Fibroblast of skin of back (primary cell): ENCODE measurements around the gene CFAP74.
"Not testable (repeated sequence)": the region's sequence is repeated elsewhere in the genome, so short reads cannot be mapped to it uniquely, and the experiment has no call there.

ENCODE experiments used
- DNase-seq: peaks from one replicate; pipeline ENCODE4 v3.0.0-alpha.2; 2013

The CFAP74 gene

DNA sequence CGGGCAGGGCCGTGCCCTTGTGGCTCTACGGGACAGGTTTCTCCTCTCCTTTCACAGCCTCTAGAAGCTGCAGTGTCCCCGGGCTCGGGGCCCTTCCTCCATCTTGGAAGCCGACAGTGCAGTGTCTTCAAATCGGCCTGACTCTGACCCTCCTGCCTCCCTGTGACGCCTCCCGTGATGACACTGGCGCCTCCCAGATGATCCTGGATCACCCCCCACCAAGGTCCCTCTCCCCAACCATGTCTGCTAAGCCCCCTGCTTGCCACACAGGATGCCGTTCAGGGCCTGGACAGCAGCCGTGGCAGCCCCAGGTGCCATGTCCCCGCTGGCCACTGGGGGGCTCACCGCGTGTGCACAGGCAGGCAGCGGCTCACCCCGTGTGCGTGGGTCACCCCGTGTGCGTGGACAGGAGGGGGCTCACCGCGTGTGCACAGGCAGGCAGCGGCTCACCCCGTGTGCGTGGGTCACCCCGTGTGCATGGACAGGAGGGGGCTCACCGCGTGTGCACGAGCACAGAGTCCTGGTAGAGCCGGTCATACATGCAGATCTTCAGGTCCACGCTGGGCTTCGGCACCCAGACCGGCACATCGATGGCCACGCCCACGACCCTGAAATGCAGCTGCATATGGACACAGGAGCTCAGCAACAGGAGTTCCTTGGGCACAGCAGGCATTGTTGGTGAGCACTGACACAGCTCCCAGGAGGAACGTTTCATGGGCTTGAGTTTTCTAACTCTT lies 59.6 kb downstream of the CFAP74 start:
- peak; percentile 27 for DNase-seq

GRCh38 chr1:1942753-1943656 lies 60.6 kb downstream of the CFAP74 start:
- DNase-seq: no peak

DNA sequence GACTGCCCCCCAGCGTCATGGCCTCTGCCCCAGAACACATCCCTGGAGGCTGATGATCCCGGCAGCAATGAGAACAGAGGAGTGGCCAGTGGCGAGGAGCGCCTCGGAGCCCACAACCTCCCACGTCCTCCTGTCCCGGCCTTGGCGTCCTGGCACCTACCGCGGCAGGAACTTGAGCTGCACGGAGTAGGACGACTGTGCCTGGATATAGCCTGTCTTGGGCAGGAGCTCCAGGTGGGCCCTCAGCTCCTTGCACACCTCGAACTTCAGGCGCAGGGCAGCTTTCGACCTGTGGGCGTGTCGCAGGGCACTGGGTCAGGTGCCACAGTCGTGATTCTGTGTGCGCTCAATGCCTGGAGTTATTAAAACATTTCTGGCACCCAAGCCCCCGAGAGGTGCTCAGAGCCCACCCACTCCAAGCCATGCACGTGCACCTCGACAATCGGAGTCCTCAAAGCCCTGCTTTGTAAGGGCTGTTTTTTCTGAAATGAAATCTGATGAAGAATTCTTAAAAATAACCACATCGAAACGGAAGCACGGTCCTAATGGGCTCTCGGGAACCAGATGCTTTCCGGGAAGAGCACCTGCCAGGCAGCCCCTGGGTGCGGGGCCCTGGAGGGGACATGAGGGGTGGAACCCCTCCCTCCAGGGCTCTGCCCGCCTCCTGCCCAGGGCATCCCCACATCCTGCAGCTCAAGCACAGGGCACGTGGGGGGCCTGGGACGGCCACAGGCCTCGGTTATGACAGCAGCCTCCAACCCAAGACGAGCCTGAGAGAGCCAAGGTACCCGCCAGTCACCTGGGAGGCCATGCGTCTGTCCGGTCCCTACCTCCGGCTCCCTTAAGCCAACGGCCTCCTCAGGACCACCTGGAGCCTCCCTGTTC lies 61.5 kb downstream of the CFAP74 start:
- no peak for DNase-seq

GRCh38 chr1:1941211-1941841 lies 62.3 kb downstream of the CFAP74 start:
- no peak for DNase-seq

DNA sequence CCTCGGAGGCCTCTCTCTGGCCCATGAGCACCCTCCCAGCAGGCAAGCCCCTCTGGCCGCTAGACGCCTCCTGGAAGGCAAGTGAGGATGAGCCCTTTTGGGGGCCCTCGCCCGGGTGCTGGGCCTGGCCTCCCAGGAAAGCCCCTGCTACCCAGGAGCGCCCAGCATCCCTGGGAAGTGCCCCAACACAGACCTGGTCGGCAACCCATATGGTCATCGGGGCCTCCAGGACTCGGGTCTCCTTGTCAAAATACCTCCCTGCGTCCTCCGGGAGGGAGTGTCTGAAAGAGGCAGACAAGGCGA lies 63.5 kb downstream of the CFAP74 start:
- DNase-seq: no peak

GRCh38 chr1:1939296-1940122 lies 64.1 kb downstream of the CFAP74 start:
- DNase-seq: no peak

DNA sequence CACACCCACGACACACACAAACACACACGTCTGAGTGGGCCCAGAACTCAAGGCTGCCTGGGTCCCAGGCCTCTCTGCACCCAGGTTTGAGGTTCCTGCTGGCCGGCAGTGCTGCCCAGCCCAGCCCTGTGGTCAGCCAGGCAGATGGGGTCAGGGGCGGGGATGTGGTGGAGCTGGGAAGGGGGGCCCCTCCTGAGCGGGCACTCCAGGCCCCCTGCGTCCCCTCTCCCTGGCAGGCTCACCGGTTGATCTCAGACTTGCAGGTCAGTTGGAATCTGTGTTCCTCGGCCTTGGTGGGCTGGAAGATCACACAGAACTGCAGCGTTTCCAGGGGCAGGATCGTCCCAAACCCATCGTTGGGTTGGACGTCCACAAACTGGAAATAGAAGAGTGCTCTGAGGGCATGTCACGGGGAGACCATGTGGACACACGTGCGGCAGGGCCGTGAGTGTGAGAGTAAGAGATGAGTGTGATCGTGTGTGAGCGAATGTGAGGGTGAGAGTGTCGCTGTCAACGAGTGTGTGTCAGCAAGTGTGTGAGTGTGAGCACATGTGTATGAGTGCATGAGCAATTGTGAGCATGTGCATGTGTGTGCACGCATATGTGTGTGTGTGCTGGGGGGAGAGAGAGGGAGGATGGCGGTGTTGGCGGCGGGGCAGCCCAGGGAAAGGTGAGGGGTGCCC lies 64.8 kb downstream of the CFAP74 start:
- DNase-seq: no peak

DNA sequence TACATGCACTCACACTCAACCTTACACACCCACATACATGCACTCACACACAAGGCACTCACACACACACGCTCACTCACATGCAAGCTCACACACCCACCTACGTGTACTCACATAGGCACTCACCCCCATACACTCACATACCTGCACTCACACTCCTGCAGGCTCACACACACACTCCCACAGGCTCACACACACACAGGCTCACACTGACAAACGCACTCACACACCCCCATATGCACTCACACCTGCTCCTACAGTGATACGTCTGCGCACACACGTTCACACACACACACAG lies 65.4 kb downstream of the CFAP74 start:
- DNase-seq: no peak

DNA sequence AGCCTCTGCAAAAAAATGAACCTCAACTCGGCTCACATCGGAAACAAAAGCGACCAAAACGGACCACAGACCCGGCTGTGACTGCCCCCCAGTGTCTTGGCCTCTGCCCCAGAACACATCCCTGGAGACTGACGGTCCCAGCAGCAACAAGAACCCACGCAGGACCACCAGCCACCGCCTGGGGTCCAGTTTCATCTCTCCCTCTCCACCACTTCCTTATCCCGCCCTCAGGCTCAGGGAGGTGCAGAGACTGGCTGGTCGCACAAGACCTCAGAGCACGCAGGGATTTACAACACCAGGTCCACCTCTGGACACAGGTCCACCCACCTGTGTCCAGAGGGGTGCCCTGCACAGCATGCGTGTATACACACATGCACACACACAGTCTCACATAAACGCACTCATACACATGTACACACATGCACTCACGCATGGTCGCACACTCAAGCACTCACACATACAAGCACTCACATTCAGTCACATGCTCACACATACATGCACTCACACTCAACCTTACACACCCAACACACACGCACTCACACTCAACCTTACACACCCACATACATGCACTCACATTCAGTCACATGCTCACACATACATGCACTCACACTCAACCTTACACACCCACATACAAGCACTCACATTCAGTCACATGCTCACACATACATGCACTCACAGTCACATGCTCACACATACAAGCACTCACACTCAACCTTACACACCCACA lies 65.9 kb downstream of the CFAP74 start:
- no peak for DNase-seq

DNA sequence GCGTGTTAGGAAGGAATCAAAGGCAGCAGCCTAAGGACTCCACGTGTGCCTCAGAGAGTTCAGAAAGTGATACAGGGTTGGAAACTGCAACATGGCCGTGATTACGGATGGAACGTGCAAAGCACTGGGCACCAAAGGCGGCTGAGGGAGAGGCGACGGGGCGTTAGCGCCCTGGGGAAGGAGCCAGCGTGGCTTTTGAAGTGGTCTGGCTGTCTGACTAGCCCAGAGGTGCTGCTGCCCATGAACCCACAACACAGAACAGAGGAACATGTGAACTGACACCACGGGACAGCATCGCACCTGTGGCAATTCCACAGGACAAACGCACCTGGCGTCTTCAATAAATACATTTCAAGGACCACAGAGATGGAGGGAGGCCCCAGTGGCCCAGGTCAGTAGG lies 66.5 kb downstream of the CFAP74 start:
- no peak for DNase-seq

DNA sequence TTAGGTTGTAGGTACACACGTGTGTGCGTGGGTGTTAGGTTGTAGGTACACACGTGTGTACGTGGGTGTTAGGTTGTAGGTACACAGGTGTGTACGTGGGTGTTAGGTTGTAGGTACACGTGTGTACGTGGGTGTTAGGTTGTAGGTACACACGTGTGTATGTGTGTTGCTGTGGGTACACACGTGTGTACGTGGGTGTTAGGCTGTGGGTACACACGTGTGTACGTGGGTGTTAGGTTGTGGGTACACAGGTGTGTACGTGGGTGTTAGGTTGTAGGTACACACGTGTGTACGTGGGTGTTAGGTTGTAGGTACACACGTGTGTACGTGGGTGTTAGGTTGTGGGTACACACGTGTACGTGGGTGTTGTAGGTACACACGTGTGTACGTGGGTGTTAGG lies 68.7 kb downstream of the CFAP74 start:
- not testable (repeated sequence) for DNase-seq

DNA sequence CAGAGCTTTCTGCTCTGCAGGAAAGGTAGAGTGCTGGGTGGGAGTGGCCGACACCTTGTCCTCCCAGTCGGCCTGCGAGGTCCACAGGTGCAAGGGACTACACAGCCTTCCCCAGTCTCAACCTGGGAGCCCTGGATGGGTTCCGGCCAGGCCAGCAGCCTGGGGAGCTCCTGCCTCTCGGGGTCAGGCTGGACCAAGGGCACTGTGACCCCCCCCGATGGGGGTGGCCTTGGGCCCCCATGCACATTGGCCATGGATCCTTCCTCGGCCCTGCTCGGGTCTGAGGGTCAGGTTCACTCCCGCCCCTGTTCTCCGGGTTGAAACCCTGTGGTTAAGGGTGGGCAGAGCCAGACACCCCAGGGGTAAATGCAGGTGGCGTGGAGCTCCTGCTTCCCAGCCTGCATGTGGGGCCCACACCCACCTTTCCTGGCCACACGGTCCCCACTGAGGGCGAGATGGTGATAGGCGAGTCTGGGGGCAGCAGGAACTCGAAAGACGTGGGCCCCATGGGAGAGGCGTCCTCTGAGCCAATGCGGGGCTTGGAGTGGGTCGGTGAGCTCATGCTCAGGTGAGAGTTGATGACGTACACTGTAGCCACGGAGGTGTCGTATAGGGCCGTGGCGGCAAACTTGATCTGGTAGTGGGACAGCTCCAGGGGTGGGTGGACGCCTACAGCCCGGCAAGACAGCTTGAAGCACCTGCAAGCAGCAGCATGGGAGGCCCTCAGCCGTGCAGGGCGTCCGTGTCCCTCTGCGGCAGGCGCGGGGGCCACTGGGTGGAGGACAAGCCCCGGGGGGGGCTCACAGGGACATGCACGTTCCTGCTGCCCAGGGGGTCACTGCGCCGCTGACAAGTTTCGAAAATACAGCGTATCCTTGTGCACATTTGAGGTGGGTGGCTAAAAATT lies 73.7 kb downstream of the CFAP74 start:
- DNase-seq: no peak

DNA sequence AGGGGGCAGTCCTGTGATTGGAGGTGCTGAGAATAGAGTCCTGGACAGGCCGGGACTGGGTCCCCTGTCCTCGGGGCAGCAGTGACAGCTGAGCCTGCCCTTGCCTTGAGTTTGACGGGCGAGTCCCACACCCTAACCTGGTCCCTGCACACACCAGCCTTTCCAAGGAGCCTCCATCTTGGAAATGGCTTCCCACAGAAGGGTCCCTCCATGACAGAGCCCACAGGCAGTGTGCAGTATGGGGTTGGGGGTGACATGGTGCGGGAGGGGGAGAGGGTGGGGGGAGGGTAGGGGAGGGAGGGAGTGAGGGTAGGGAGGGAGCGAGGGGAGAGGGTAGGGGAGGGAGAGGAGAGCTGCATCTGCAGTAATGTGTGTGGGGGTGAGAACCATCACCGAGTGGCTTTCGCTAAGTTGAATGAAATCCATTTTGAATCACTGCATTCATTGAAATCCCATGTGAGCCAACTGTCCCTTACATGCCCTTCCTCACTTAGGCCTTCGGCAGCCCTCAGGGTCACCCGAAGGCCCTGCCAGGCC lies 74.4 kb downstream of the CFAP74 start:
- DNase-seq: no peak

DNA sequence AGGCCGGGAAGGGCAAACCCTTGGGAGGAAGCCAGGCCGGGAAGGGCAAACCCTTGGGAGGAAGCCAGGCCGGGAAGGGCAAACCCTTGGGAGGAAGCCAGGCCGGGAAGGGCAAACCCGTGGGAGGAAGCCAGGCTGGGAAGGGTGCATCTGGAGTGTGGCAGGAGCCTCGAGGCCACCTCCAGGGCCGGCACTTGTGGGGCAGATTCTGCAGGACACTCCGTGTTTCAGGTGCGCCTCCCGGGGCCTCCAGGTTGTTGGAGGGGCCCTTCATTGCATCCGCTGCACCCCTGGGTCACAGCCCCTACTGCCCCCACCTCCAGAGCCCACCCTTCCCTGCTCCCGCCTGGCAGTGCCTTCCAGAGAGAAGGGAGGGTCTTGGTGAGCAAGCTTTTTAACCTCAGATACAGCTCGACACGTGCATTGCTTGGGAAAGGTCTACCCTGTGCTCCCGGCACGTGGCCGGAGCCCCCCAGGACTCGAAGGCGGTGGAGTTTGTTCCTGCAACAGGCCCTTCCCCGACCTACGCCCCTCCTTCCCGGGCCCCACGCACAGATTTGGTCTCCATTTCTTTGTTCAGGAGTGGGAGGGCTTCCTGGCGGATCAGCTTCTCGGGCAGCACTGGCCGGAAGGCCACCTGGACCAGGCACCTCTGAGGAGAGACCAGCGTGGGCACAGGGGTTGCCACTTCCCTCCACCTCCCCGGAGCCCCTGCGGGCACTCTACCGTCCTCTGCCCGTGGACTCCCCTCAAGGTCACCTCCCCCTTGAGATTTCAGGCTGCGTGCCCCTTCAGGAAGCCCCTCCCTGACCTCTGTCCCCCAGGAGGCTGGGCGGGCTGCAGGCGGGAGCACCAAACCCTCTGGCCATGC lies 75.1 kb downstream of the CFAP74 start:
- DNase-seq: no peak

- no peak for DNase-seq
Measured at GRCh38 chr1:1927751-1928150, 75.8 kb downstream of the CFAP74 start.

- no peak for DNase-seq
Measured at GRCh38 chr1:1926886-1927660, 76.5 kb downstream of the CFAP74 start.

DNA sequence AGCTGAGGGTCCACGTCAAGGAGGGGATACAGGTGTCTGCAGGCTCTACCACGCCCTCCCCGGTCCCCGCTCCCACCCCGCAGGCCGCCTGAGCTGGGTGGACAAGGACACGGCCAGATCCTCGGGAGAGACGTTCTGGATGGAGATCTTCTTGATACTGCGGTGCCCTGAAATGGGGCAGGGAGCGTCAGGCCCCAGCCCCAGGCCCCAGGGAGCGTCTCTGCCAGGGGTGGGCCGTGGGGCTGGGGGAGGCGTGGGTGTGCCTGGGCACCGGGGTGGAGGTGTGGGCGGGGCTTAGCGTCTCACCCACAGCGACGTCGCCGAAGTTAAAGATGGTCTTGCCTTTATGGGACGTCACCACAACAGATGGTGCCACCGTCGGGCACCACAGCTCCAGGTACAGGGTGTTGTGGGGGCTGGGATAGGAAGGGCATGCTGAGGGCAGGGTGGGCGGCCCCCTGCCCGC lies 77.2 kb downstream of the CFAP74 start:
- DNase-seq: no peak
